Astrocyte of the spinal cord (primary cell): ENCODE data around the gene TCEAL4.
A peak's percentile ranks its signal among the peaks of the same experiment; 100 is the strongest.

Experiments used
- DNase-seq: peaks from one replicate; pipeline ENCODE4 v3.0.0; 2011; ENCODE audit warnings: low read depth, low spot score
- H3K4me3 ChIP-seq: 2 replicates; pipeline ENCODE4 v1.5.1; 2011; ENCODE audit warnings: low read depth, mild to moderate bottlenecking, low read length, moderate library complexity
- CTCF ChIP-seq: IDR thresholded peaks from 2 replicates; pipeline ENCODE4 v1.5.1; 2012; ENCODE audit warnings: low read depth, mild to moderate bottlenecking, low read length, inconsistent platforms
- in situ Hi-C: cut with HindIII; loops from 2 replicates; pipeline ENCODE4 v1.10.0; 2017; ENCODE audit warnings: low sequenced_read_pairs

The TCEAL4 gene

GRCh38 chrX:103585411-103586313, at the start of gene TCEAL4:
TSS of gene TCEAL4 (plus strand) at chrX:103585515. CDS start at chrX:103586676, 1,161 bp downstream.
- no peak for TF ChIP-seq CTCF
- in situ Hi-C loops: no loop called here
- no peak for DNase-seq
- peak within 1 kb of the TSS; percentile 67 for H3K4me3 ChIP-seq

- no peak overlapping the region for H3K4me3 ChIP-seq
- in situ Hi-C loops: no loop called here
- peak; percentile 14 for DNase-seq
- no peak for TF ChIP-seq CTCF
Observed at GRCh38 chrX:103536071-103536470, 49.2 kb upstream of the TCEAL4 start.

- in situ Hi-C loops: no loop called here
- peak; percentile 2 for TF ChIP-seq CTCF
- no peak for DNase-seq
- H3K4me3 ChIP-seq: no peak overlapping the region
Observed at GRCh38 chrX:103536732-103537131, 48.6 kb upstream of the TCEAL4 start.

- H3K4me3 ChIP-seq: no peak overlapping the region
- in situ Hi-C loops: no loop called here
- TF ChIP-seq CTCF: no peak
Observed at GRCh38 chrX:103537871-103538387, 47.4 kb upstream of the TCEAL4 start.

GRCh38 chrX:103538728-103539127, 46.6 kb upstream of the TCEAL4 start:
- in situ Hi-C loops: no loop called here
- no peak for TF ChIP-seq CTCF
- peak; percentile 28 for DNase-seq
- no peak overlapping the region for H3K4me3 ChIP-seq

More at GRCh38 chrX:103537871-103538387, 47.4 kb upstream of the TCEAL4 start:
- DNase-seq: no peak

- in situ Hi-C loops: no loop called here
- no peak overlapping the region for H3K4me3 ChIP-seq
- no peak for TF ChIP-seq CTCF
- DNase-seq: no peak
Observed at GRCh38 chrX:103539695-103540094, 45.6 kb upstream of the TCEAL4 start.
